Measurements from ENCODE around the gene CACNA1F.

GRCh38 chrX:49166914-49167739, 66.0 kb downstream of the CACNA1F start:
- no peak for TF ChIP-seq CTCF (IDR thresholded peaks at IDR 0.05)
- TF ChIP-seq POLR2A (IDR thresholded peaks at IDR 0.05), result peak; percentile 35
